Osteoblast (primary cell): Measurements from ENCODE around the gene ZNF304. TPM values are rescaled to one million over a fixed set of nuclear protein-coding genes. Genes with fewer than 3 reads are reported as not detected.

Source experiments
- DNase-seq: peaks from one replicate; pipeline ENCODE4 v3.0.0; 2011; ENCODE audit warnings: low spot score, mixed read lengths; ENCODE audit not compliant: insufficient read length; ENCODE audit errors: missing footprints
- H2AFZ ChIP-seq: 2 replicates; pipeline ENCODE4 v1.6.0; 2011; ENCODE audit warnings: mild to moderate bottlenecking, low read length
- H3K27ac ChIP-seq: 2 replicates; pipeline ENCODE4 v1.5.1; 2011; ENCODE audit warnings: mild to moderate bottlenecking, low read depth, low read length, moderate library complexity
- H3K27me3 ChIP-seq: 2 replicates; pipeline ENCODE4 v1.6.0; 2012; ENCODE audit warnings: mild to moderate bottlenecking, control low read depth, inconsistent platforms, low read length, moderate library complexity; ENCODE audit not compliant: insufficient read depth
- H3K36me3 ChIP-seq: 2 replicates; pipeline ENCODE4 v1.5.1; 2011; ENCODE audit warnings: mild to moderate bottlenecking, low read length, control low read depth, moderate library complexity; ENCODE audit not compliant: insufficient read depth
- H3K4me1 ChIP-seq: 2 replicates; pipeline ENCODE4 v1.5.1; 2011; ENCODE audit warnings: mild to moderate bottlenecking, low read length, control low read depth, moderate library complexity; ENCODE audit not compliant: insufficient read depth
- H3K4me2 ChIP-seq: 2 replicates; pipeline ENCODE4 v1.6.0; 2011; ENCODE audit warnings: mild to moderate bottlenecking, low read length; ENCODE audit not compliant: insufficient read depth
- H3K4me3 ChIP-seq: fragments of 200-600 bp; sonication (generic); 3 replicates; pipeline ENCODE4 v1.5.1; 2012; ENCODE audit warnings: mild to moderate bottlenecking, low read length, inconsistent platforms; ENCODE audit not compliant: insufficient read depth
- H3K79me2 ChIP-seq: 2 replicates; pipeline ENCODE4 v1.6.0; 2012; ENCODE audit warnings: mild to moderate bottlenecking, low read length, control low read depth, inconsistent platforms; ENCODE audit not compliant: insufficient read depth
- H3K9me3 ChIP-seq: 2 replicates; pipeline ENCODE4 v1.5.1; 2011; ENCODE audit warnings: low read depth, low read length, control low read depth
- H4K20me1 ChIP-seq: 2 replicates; pipeline ENCODE4 v1.6.0; 2012; ENCODE audit warnings: mild to moderate bottlenecking, low read length, control low read depth; ENCODE audit not compliant: insufficient read depth
- CTCF ChIP-seq: IDR thresholded peaks from 2 replicates; pipeline ENCODE4 v1.5.1; 2011; ENCODE audit warnings: mild to moderate bottlenecking, low read depth, low read length, moderate library complexity; ENCODE audit errors: extremely low read depth
- total RNA-seq: library from RNA; depleted of rRNA; stranded (reverse); fragments of >200 nt; gene quantifications from 2 replicates; pipeline ENCODE4 v1.2.3, GENCODE V29; 2012

The ZNF304 gene
- total RNA-seq, 1 donor = 11.6 TPM

- Histone ChIP-seq H3K9me3 (no peaks in the 10 kb centered on the region), H3K27me3 (peaks cover 4% of the 10 kb centered on the region), H3K4me1 (peaks cover 10% of the 10 kb centered on the region), H2AFZ (no peak overlapping the region), H4K20me1 (no peaks in the 10 kb centered on the region), H3K27ac (no peak overlapping the region), H3K36me3 (peaks cover 32% of the 10 kb centered on the region), H3K79me2 (peaks cover 38% of the 10 kb centered on the region), H3K4me2 (peak overlapping the region; percentile 92), H3K4me3 (peak overlapping the region; percentile 94)
- TF ChIP-seq CTCF = no peak
- no peak for DNase-seq
Measured at GRCh38 chr19:57321751-57322150, 29.3 kb upstream of the ZNF304 start.

GRCh38 chr19:57324992-57325391 lies 26.1 kb upstream of the ZNF304 start:
- no peak overlapping the region for H2AFZ ChIP-seq
- peaks cover 15% of the 10 kb centered on the region for H3K9me3 ChIP-seq
- H3K27me3 ChIP-seq = no peaks in the 10 kb centered on the region
- no peak overlapping the region for H3K27ac ChIP-seq
- no peak for TF ChIP-seq CTCF
- H3K79me2 ChIP-seq = peaks cover 41% of the 10 kb centered on the region
- H4K20me1 ChIP-seq = no peaks in the 10 kb centered on the region
- DNase-seq = no peak
- H3K4me1 ChIP-seq = peaks cover 10% of the 10 kb centered on the region
- H3K36me3 ChIP-seq = peaks cover 62% of the 10 kb centered on the region
- H3K4me3 ChIP-seq = no peak overlapping the region
- no peak overlapping the region for H3K4me2 ChIP-seq

GRCh38 chr19:57327993-57328392 lies 23.1 kb upstream of the ZNF304 start:
- H2AFZ ChIP-seq = no peak overlapping the region
- no peak overlapping the region for H3K27ac ChIP-seq
- TF ChIP-seq CTCF = no peak
- peaks cover 14% of the 10 kb centered on the region for H3K79me2 ChIP-seq
- H3K4me3 ChIP-seq = no peak overlapping the region
- no peaks in the 10 kb centered on the region for H4K20me1 ChIP-seq
- no peaks in the 10 kb centered on the region for H3K27me3 ChIP-seq
- no peaks in the 10 kb centered on the region for H3K4me1 ChIP-seq
- H3K9me3 ChIP-seq = peaks cover 15% of the 10 kb centered on the region
- H3K4me2 ChIP-seq = no peak overlapping the region
- peaks cover 64% of the 10 kb centered on the region for H3K36me3 ChIP-seq
- DNase-seq = no peak

GRCh38 chr19:57334191-57334590 lies 16.9 kb upstream of the ZNF304 start:
- H3K4me1 ChIP-seq = peaks cover 5% of the 10 kb centered on the region
- H4K20me1 ChIP-seq = no peaks in the 10 kb centered on the region
- no peak for DNase-seq
- H3K4me2 ChIP-seq = no peak overlapping the region
- no peak overlapping the region for H3K27ac ChIP-seq
- H3K9me3 ChIP-seq = no peaks in the 10 kb centered on the region
- no peak for TF ChIP-seq CTCF
- H3K79me2 ChIP-seq = no peaks in the 10 kb centered on the region
- no peaks in the 10 kb centered on the region for H3K27me3 ChIP-seq
- H3K4me3 ChIP-seq = no peak overlapping the region
- H2AFZ ChIP-seq = no peak overlapping the region
- H3K36me3 ChIP-seq = peaks cover 7% of the 10 kb centered on the region
